Measurements from ENCODE around the gene LRRC72.

DNA sequence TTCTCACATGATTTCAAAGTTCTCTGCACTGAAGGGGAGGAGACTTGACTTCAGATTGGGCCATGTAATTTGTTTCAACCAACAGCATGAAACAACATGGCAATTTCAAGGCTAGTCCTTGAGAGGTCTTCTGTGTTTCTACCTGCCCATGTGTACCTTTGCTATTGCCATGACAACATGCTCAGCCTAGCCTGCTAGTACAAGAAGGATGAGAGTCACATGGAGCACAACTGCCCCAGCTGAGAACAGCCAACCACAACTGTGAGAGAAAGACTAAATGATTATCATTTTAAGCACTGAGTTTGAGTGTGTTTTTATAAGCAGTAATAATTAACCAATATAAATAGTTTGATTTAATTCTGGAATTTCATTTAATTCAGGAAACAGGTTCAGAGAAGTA is 77.0 kb downstream of the LRRC72 start:
- TF ChIP-seq CTCF (optimal IDR thresholded peaks at IDR 0.05 in 1 of 3, IDR thresholded peaks at IDR 0.05 in 1 of 3, conservative IDR thresholded peaks at IDR 0.05 in 1 of 3; ENCODE audit: extremely low read depth in 1 of 3, insufficient read depth in 2 of 3, low read length in 3 of 3) (no peak), EZH2 (IDR thresholded peaks at IDR 0.05; ENCODE audit: low read length) (no peak)

All from keratinocyte (primary cell).